Activated B cell treated with CpG ODN at 0.5 μM for 24 hours (primary cell): ENCODE measurements around the gene PELI1. TPM values are rescaled to one million over a fixed set of nuclear protein-coding genes. Genes with fewer than 3 reads are reported as not detected.

Source experiments
- ATAC-seq: fragments of 200-7000 bp; cut with Tn5 transposase; one replicate; pipeline ENCODE4 v1.10.0; 2021; ENCODE audit warnings: low read depth, mild to moderate bottlenecking, moderate library complexity
- CTCF ChIA-PET: fragments of 350-600 bp; sonication (Branson Sonifier 250); formaldehyde crosslinking; loops from one replicate; lab custom pipeline; 2021; ENCODE audit warnings: antibody characterized with exemption; lab: Charles Lee
- POLR2A ChIA-PET: fragments of 350-600 bp; sonication (Branson Sonifier 250); formaldehyde crosslinking; loops from one replicate; lab custom pipeline; 2021; ENCODE audit warnings: antibody characterized with exemption; lab: Charles Lee
- DNase-seq: peaks from one replicate; pipeline ENCODE4 v3.0.0; 2022
- H3K27ac Mint-ChIP-seq: one replicate; pipeline ENCODE4 v1.8.0; 2020; ENCODE audit warnings: mixed read lengths
- H3K27me3 Mint-ChIP-seq: one replicate; pipeline ENCODE4 v1.8.0; 2021; ENCODE audit warnings: mixed read lengths
- H3K36me3 Mint-ChIP-seq: one replicate; pipeline ENCODE4 v1.8.0; 2021; ENCODE audit warnings: low read depth, mixed read lengths
- H3K4me1 Mint-ChIP-seq: one replicate; pipeline ENCODE4 v1.8.0; 2021; ENCODE audit warnings: mixed read lengths
- H3K4me3 Mint-ChIP-seq: one replicate; pipeline ENCODE4 v1.8.0; 2020; ENCODE audit warnings: mild to moderate bottlenecking, mixed read lengths
- H3K9me3 Mint-ChIP-seq: one replicate; pipeline ENCODE4 v1.8.0; 2020; ENCODE audit warnings: mixed read lengths
- CTCF ChIP-seq: fragments of 200-600 bp; IDR thresholded peaks from one replicate; pipeline ENCODE4 v1.8.0; 2022; ENCODE audit warnings: antibody characterized with exemption, mild to moderate bottlenecking
- intact Hi-C: fragments of 100-400 bp; cut with micrococcal nuclease; formaldehyde crosslinking; loops from one replicate; pipeline ENCODE4 v1.15.1; 2024
- total RNA-seq: library from RNA; stranded (reverse); gene quantifications from 2 replicates; pipeline ENCODE4 v1.2.3, GENCODE V29; 2022

Gene PELI1
- total RNA-seq, 1 donor from 2014 or later = 93.1 TPM

- Mint-ChIP-seq H3K9me3 (no peaks in the 10 kb centered on the region), H3K4me1 (peaks cover 22% of the 10 kb centered on the region), H3K27ac (no peak overlapping the region), H3K27me3 (no peaks in the 10 kb centered on the region), H3K36me3 (no peaks in the 10 kb centered on the region), H3K4me3 (no peak overlapping the region)
- TF ChIP-seq CTCF = no peak
- ATAC-seq (no peak), DNase-seq (no peak)
- POLR2A ChIA-PET = interaction anchor here (0.7 kb wide), 1 partner anchor 1157 kb away, joined by 3 read pairs; no protein-coding TSS in a partner anchor
- intact Hi-C loops = no loop called here
- CTCF ChIA-PET = no interaction called here
These were observed 76.9 kb downstream of the PELI1 start for GRCh38 chr2:64067326-64067725.

GRCh38 chr2:64065516-64065915 lies 78.7 kb downstream of the PELI1 start:
- POLR2A ChIA-PET = no interaction called here
- no peaks in the 10 kb centered on the region for H3K36me3 Mint-ChIP-seq
- DNase-seq = no peak
- no peaks in the 10 kb centered on the region for H3K27me3 Mint-ChIP-seq
- TF ChIP-seq CTCF = no peak
- H3K27ac Mint-ChIP-seq = no peak overlapping the region
- H3K4me1 Mint-ChIP-seq = peaks cover 22% of the 10 kb centered on the region
- H3K4me3 Mint-ChIP-seq = no peak overlapping the region
- H3K9me3 Mint-ChIP-seq = no peaks in the 10 kb centered on the region
- CTCF ChIA-PET = no interaction called here
- intact Hi-C loops = no loop called here
- no peak for ATAC-seq

- Mint-ChIP-seq H3K27me3 (no peaks in the 10 kb centered on the region), H3K4me1 (peaks cover 22% of the 10 kb centered on the region), H3K9me3 (no peaks in the 10 kb centered on the region), H3K4me3 (no peak overlapping the region), H3K27ac (peak overlapping the region; percentile 13), H3K36me3 (no peaks in the 10 kb centered on the region)
- TF ChIP-seq CTCF = no peak
- ChIA-PET CTCF (no interaction called here), POLR2A (no interaction called here)
- intact Hi-C loops = no loop called here
- ATAC-seq (no peak), DNase-seq (no peak)
These were observed 80.3 kb downstream of the PELI1 start for GRCh38 chr2:64063924-64064331.

DNA sequence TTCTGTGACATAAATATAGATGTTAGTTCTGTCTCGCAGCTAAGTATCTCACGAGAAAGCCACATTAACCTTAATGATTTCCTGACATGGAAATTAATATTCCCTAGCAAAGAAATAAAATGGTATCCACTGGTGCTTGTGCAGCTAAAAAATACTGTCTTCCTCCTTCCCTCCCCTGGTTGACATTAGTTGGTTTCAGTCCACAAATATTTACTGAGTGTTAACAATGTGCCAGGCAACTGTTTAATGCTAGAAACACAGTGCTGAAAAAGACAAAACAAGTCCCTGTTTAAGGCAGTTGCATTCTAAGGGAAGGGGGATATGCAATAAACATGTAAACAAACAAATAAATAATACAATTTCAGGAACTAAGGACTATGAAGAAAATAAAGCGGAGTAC lies 80.8 kb downstream of the PELI1 start:
- no peaks in the 10 kb centered on the region for H3K36me3 Mint-ChIP-seq
- CTCF ChIA-PET = no interaction called here

DNA sequence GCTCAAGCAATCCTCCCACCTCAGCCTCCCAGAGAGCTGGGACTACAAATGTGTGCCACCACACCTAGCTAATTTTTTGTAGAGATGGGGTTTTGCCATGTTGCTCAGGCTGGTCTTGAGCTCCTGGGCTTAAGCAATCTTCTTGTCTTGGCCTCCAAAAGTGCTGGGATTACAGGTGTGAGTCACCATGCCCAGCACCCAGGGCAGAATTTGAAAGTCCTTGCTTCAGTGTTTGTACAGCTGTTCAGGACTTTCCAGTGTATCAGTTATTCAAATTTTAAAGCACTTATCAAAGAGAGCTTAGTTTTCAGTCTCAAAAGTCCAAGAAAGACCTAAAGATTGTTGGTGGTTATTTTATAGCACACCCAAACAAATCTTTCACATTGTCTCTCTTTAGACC lies 81.4 kb downstream of the PELI1 start:
- TF ChIP-seq CTCF = no peak
- Mint-ChIP-seq H3K27me3 (no peaks in the 10 kb centered on the region), H3K9me3 (no peaks in the 10 kb centered on the region), H3K36me3 (no peaks in the 10 kb centered on the region), H3K4me1 (peaks cover 22% of the 10 kb centered on the region), H3K4me3 (no peak overlapping the region), H3K27ac (peak overlapping the region; percentile 47)
- intact Hi-C loops = no loop called here
- ChIA-PET CTCF (interaction anchor here (1.0 kb wide), 1 partner anchor 265 kb away, joined by 4 read pairs; no protein-coding TSS in a partner anchor), POLR2A (interaction anchor here (0.8 kb wide), 1 partner anchor 27 kb away, joined by 4 read pairs; no protein-coding TSS in a partner anchor)
- no peak for DNase-seq
- no peak for ATAC-seq

More for the DNA sequence above, 80.8 kb downstream of the PELI1 start:
- DNase-seq (no peak), ATAC-seq (no peak)
- H3K4me3 Mint-ChIP-seq = no peak overlapping the region
- no peak for TF ChIP-seq CTCF
- H3K9me3 Mint-ChIP-seq = no peaks in the 10 kb centered on the region
- POLR2A ChIA-PET = no interaction called here
- H3K27me3 Mint-ChIP-seq = no peaks in the 10 kb centered on the region
- no peak overlapping the region for H3K27ac Mint-ChIP-seq
- H3K4me1 Mint-ChIP-seq = peaks cover 22% of the 10 kb centered on the region
- intact Hi-C loops = no loop called here
